WI38 (cell line): ENCODE data around the gene RASL11A.

Source experiments
- H3K4me3 ChIP-seq: 2 replicates; pipeline ENCODE4 v1.5.1; 2011; ENCODE audit warnings: low read depth, mild to moderate bottlenecking, control low read depth, low read length
- TF ChIP-seq, protein P1 (sequence below): IDR thresholded peaks from 2 replicates; pipeline ENCODE4 v1.5.1; 2012; ENCODE audit warnings: low read depth, mild to moderate bottlenecking, control low read depth, low read length

RASL11A gene

DNA sequence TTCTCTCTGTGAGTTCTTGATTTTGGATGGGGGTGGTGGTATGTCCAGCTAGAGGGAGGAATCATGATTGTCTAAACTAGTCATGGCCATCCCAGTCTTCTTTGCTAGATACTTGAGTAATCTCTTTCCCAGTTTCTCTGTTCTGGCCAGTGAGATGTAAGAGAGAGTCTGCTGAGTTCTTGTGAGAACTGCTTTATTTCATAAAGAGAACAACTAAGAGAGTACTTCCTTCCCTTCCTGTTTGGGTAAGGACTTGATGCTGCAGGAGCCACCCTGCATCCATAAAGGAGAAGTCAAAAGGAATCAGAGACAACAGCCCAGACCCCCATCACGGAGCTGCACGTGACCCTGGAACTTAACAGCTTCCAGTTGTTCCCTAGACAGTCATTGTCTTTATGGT is 3.0 kb upstream of the RASL11A start:
- TF ChIP-seq, protein P1, sequence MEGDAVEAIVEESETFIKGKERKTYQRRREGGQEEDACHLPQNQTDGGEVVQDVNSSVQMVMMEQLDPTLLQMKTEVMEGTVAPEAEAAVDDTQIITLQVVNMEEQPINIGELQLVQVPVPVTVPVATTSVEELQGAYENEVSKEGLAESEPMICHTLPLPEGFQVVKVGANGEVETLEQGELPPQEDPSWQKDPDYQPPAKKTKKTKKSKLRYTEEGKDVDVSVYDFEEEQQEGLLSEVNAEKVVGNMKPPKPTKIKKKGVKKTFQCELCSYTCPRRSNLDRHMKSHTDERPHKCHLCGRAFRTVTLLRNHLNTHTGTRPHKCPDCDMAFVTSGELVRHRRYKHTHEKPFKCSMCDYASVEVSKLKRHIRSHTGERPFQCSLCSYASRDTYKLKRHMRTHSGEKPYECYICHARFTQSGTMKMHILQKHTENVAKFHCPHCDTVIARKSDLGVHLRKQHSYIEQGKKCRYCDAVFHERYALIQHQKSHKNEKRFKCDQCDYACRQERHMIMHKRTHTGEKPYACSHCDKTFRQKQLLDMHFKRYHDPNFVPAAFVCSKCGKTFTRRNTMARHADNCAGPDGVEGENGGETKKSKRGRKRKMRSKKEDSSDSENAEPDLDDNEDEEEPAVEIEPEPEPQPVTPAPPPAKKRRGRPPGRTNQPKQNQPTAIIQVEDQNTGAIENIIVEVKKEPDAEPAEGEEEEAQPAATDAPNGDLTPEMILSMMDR: no peak
- no peak overlapping the region for H3K4me3 ChIP-seq

GRCh38 chr13:27269114-27269665 is 1.4 kb upstream of the RASL11A start:
- no peak overlapping the region for H3K4me3 ChIP-seq
- TF ChIP-seq, protein P1: no peak

DNA sequence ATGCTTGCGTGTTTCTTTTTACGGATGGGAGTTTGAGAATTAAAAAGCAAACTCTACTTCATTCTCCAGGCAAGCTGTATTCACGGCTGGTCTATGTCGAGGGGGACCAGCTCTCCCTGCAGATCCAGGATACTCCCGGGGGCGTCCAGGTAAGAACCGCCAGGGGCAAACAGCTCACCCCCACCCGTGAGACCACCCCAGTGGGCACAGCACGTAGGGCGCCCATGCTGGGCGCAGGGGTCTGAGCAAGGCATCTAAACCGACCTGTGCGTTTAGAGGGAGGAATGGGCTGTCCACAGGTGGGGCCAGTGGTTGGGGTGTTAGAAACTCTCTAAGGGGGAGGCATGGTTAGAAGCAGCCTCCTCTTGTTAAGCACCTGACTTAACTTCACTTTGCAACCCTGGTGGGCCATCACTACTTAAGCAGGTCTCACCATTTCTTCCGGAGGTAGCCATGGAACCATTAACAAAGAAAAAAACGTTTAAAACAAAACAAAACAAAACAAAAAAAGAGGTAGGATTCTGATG is 1.0 kb downstream of the RASL11A start:
- peak overlapping the region; percentile 83 for H3K4me3 ChIP-seq
- TF ChIP-seq, protein P1: no peak

GRCh38 chr13:27273658-27274425 is 3.2 kb downstream of the RASL11A start:
- H3K4me3 ChIP-seq: no peak overlapping the region
- TF ChIP-seq, protein P1: no peak

DNA sequence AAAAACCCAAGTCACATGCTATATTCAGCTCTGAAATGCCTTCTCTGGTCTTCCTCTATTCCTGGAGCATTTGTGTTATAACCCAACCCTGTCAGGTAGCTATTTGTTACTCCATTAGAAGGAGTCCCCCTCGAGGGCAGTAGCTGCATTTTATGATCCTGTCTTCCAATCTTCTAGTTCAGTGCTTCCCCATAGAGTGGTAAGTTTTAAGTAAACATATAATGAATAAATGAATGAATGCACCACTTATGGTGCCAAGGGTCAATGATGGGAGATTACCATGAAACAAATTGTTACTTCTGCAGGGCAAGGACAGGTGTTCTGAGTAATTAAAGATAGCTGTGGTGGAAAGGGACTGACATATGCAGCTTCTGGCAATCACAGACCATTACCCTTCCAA is 4.0 kb downstream of the RASL11A start:
- no peak overlapping the region for H3K4me3 ChIP-seq
- TF ChIP-seq, protein P1: no peak

- H3K4me3 ChIP-seq: no peak overlapping the region
- TF ChIP-seq, protein P1: no peak
Observed at GRCh38 chr13:27276188-27276587, 5.6 kb downstream of the RASL11A start.

GRCh38 chr13:27279506-27279905 is 8.9 kb downstream of the RASL11A start:
- TF ChIP-seq, protein P1: no peak
- H3K4me3 ChIP-seq: no peak overlapping the region
